ENCODE measurements around the gene SOX2.

The SOX2 gene

DNA sequence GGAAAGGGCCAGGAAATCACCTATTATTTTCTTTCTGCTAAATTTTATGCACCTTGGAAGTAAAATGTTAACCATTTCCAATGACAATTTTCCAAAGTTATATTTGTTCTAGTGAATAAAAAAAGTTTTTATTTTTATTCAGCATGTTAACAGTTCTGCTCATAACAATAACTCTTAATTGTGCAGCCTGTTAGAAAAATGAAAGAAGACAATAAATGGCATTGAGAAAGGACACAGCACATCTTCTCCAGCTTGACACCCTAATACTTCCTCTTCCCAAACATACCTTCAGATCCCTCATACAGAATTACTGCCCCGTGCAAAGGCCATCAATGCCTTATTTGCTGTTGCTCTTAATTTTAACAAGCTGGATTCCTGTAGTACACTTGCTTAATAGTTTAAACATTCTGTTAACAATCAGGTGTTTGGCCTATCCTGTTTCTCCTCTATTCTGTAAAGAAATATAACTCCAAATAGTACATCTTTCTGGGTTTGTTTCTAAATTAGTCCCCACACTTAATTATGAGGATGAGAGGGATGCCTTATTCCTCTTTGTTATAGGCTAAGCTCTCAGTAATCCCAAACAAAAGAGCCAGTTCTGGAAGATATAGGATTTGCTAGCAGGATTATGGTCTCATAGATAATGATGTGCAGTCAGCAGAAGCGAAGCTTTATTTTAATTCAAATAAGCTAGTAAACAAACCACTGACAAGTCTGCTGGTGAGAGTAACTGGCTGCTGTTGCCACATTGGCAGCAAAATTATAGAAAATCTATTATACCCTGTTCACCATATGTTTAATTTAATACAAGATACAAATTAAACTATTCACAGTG, 19.2 kb upstream of the SOX2 start:
- Histone ChIP-seq H3K4me1 (ENCODE audit: insufficient read depth, insufficient read length) (no peaks in the 10 kb centered on the region), H3K27me3 (ENCODE audit: insufficient read depth, insufficient read length) (peaks cover 21% of the 10 kb centered on the region), H3K36me3 (ENCODE audit: insufficient read depth, insufficient read length, low read length) (no peaks in the 10 kb centered on the region), H3K4me3 (ENCODE audit: insufficient read length, low read depth) (no peak overlapping the region), H3K9me3 (ENCODE audit: insufficient read depth, low read length) (no peaks in the 10 kb centered on the region), H3K9ac (ENCODE audit: insufficient read length, low read depth) (no peak overlapping the region)
- no peak for DNase-seq (ENCODE audit: low read depth, low spot score)
- TF ChIP-seq YY1 (IDR thresholded peaks at IDR 0.05; ENCODE audit: insufficient read depth, insufficient read length) (no peak), SUZ12 (IDR thresholded peaks at IDR 0.05; ENCODE audit: extremely low read depth, insufficient read depth, insufficient read length) (no peak), ZNF274 (IDR thresholded peaks at IDR 0.05; ENCODE audit: low read depth, low read length) (no peak)

DNA sequence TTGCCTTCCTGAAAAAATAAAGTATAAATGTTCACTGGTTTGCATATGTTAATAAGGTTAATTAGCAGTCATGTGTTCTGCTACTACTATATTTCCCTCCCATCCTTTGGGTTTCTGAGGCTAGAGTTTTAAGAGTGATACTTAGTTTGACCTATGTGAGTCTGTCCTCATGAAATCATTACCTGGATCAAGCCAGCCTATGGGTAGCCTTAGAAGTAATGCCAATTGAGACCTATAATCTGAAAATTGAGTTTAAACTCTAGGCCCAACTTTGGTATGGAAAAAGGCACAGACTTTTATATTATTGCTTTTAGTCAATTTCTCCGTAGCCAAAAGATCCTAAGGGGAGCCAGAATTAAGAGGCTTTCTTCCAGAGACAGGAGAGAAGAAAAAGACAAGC, 18.4 kb upstream of the SOX2 start:
- TF ChIP-seq ZNF274 (IDR thresholded peaks at IDR 0.05; ENCODE audit: low read depth, low read length) = no peak
- Histone ChIP-seq H3K36me3 (ENCODE audit: insufficient read depth, insufficient read length, low read length) (no peaks in the 10 kb centered on the region), H3K9ac (ENCODE audit: insufficient read length, low read depth) (no peak overlapping the region), H3K27me3 (ENCODE audit: insufficient read depth, insufficient read length) (peaks cover 21% of the 10 kb centered on the region), H3K4me1 (ENCODE audit: insufficient read depth, insufficient read length) (no peaks in the 10 kb centered on the region), H3K9me3 (ENCODE audit: insufficient read depth, low read length) (no peaks in the 10 kb centered on the region), H3K4me3 (ENCODE audit: insufficient read length, low read depth) (no peak overlapping the region)
- no peak for DNase-seq (ENCODE audit: low read depth, low spot score)

- DNase-seq (ENCODE audit: low read depth, low spot score) = no peak
- no peaks in the 10 kb centered on the region for H3K4me1 ChIP-seq (ENCODE audit: insufficient read depth, insufficient read length)
- no peak for TF ChIP-seq YY1 (IDR thresholded peaks at IDR 0.05; ENCODE audit: insufficient read depth, insufficient read length)
Observed at GRCh38 chr3:181694805-181695660, 16.7 kb upstream of the SOX2 start.

DNA sequence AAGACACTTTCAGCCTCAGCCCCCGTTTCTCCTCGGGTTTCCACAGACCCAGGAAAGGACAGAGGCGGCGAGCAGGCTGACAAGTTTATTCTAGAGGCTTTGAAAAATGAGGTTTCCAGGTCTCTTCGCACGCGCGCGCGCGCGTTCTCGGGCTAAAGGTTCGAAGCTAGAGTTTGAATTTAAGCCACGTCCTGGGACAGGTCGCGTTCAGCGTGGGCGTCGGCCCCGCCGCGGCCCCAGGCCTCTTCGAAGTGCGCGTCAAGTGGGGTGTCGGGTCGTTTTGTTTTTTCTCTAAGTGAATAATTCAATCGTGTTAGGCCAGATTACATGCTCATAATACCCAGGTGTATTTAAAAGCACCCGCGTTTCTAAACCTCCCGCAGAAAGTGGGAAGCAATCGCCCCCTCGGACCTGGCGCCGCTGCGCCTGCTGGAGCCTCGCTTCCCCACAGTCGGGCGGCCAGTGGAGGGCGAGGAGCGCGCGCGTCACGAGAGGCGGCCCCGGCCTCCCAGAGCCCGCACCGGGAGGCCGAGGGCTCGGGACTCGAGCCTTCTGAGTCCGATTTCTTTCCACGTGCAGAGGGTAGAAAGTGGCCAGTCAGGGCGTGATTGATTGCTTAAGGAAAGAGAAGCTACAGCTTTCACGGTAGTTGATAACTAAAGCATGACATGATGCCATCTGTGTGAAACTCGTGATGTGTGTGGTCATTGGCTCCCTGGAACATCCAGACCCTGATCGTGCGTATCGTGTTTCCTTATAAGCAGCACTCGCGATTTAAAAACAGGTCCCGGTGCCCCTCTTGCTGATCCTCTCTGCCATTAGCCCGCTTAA, 15.8 kb upstream of the SOX2 start:
- Histone ChIP-seq H3K36me3 (ENCODE audit: insufficient read depth, insufficient read length, low read length) (no peaks in the 10 kb centered on the region), H3K4me1 (ENCODE audit: insufficient read depth, insufficient read length) (no peaks in the 10 kb centered on the region), H3K9me3 (ENCODE audit: insufficient read depth, low read length) (peaks cover 8% of the 10 kb centered on the region; the same call in 1 of the 2 replicates), H3K9ac (ENCODE audit: insufficient read length, low read depth) (peak overlapping the region; percentile 69), H3K4me3 (ENCODE audit: insufficient read length, low read depth) (peak overlapping the region; percentile 51), H3K27me3 (ENCODE audit: insufficient read depth, insufficient read length) (peaks cover 21% of the 10 kb centered on the region)
- no peak for DNase-seq (ENCODE audit: low read depth, low spot score)
- TF ChIP-seq SUZ12 (IDR thresholded peaks at IDR 0.05; ENCODE audit: extremely low read depth, insufficient read depth, insufficient read length) = no peak
- TF ChIP-seq ZNF274 (IDR thresholded peaks at IDR 0.05; ENCODE audit: low read depth, low read length) = no peak
- no peak for TF ChIP-seq YY1 (IDR thresholded peaks at IDR 0.05; ENCODE audit: insufficient read depth, insufficient read length)

More at GRCh38 chr3:181694805-181695660, 16.7 kb upstream of the SOX2 start:
- no peaks in the 10 kb centered on the region for H3K36me3 ChIP-seq (ENCODE audit: insufficient read depth, insufficient read length, low read length)
- H3K27me3 ChIP-seq (ENCODE audit: insufficient read depth, insufficient read length) = peaks cover 21% of the 10 kb centered on the region
- no peaks in the 10 kb centered on the region for H3K9me3 ChIP-seq (ENCODE audit: insufficient read depth, low read length)
- H3K4me3 ChIP-seq (ENCODE audit: insufficient read length, low read depth) = peak overlapping the region; percentile 51
- peak overlapping the region; percentile 69 for H3K9ac ChIP-seq (ENCODE audit: insufficient read length, low read depth)

GRCh38 chr3:181696626-181697230, 15.0 kb upstream of the SOX2 start:
- peaks cover 21% of the 10 kb centered on the region for H3K27me3 ChIP-seq (ENCODE audit: insufficient read depth, insufficient read length)
- H3K4me3 ChIP-seq (ENCODE audit: insufficient read length, low read depth) = no peak overlapping the region
- peak overlapping the region; percentile 69 for H3K9ac ChIP-seq (ENCODE audit: insufficient read length, low read depth)
- no peaks in the 10 kb centered on the region for H3K36me3 ChIP-seq (ENCODE audit: insufficient read depth, insufficient read length, low read length)
- TF ChIP-seq ZNF274 (IDR thresholded peaks at IDR 0.05; ENCODE audit: low read depth, low read length) (no peak), SUZ12 (IDR thresholded peaks at IDR 0.05; ENCODE audit: extremely low read depth, insufficient read depth, insufficient read length) (no peak), YY1 (IDR thresholded peaks at IDR 0.05; ENCODE audit: insufficient read depth, insufficient read length) (no peak)
- H3K9me3 ChIP-seq (ENCODE audit: insufficient read depth, low read length) = peaks cover 8% of the 10 kb centered on the region; the same call in 1 of the 2 replicates
- H3K4me1 ChIP-seq (ENCODE audit: insufficient read depth, insufficient read length) = no peaks in the 10 kb centered on the region
- no peak for DNase-seq (ENCODE audit: low read depth, low spot score)

- Histone ChIP-seq H3K4me3 (ENCODE audit: insufficient read length, low read depth) (no peak overlapping the region), H3K36me3 (ENCODE audit: insufficient read depth, insufficient read length, low read length) (no peaks in the 10 kb centered on the region), H3K4me1 (ENCODE audit: insufficient read depth, insufficient read length) (no peaks in the 10 kb centered on the region), H3K9me3 (ENCODE audit: insufficient read depth, low read length) (peaks cover 9% of the 10 kb centered on the region; the same call in 1 of the 2 replicates), H3K9ac (ENCODE audit: insufficient read length, low read depth) (no peak overlapping the region), H3K27me3 (ENCODE audit: insufficient read depth, insufficient read length) (peaks cover 21% of the 10 kb centered on the region)
- DNase-seq (ENCODE audit: low read depth, low spot score) = no peak
- TF ChIP-seq SUZ12 (IDR thresholded peaks at IDR 0.05; ENCODE audit: extremely low read depth, insufficient read depth, insufficient read length) = no peak
- no peak for TF ChIP-seq ZNF274 (IDR thresholded peaks at IDR 0.05; ENCODE audit: low read depth, low read length)
- no peak for TF ChIP-seq YY1 (IDR thresholded peaks at IDR 0.05; ENCODE audit: insufficient read depth, insufficient read length)
Observed at GRCh38 chr3:181698263-181698954, 13.3 kb upstream of the SOX2 start.
